T-helper 1 cell (primary cell): ENCODE measurements around the gene ATP5PD.
A peak's percentile ranks its signal among the peaks of the same experiment; 100 is the strongest.

ENCODE experiments used
- DNase-seq, 5 donors: peaks; one replicate each; pipeline ENCODE4 v3.0.0-alpha.2; 2012 to 2020
- total RNA-seq, 4 donors: gene quantifications; one replicate each; lab custom pipeline; 2026; lab: John Stamatoyannopoulos, UW

Gene ATP5PD
- 46.7 to 61.0 (median 47.8) reads per million in 4 donors for total RNA-seq

DNA sequence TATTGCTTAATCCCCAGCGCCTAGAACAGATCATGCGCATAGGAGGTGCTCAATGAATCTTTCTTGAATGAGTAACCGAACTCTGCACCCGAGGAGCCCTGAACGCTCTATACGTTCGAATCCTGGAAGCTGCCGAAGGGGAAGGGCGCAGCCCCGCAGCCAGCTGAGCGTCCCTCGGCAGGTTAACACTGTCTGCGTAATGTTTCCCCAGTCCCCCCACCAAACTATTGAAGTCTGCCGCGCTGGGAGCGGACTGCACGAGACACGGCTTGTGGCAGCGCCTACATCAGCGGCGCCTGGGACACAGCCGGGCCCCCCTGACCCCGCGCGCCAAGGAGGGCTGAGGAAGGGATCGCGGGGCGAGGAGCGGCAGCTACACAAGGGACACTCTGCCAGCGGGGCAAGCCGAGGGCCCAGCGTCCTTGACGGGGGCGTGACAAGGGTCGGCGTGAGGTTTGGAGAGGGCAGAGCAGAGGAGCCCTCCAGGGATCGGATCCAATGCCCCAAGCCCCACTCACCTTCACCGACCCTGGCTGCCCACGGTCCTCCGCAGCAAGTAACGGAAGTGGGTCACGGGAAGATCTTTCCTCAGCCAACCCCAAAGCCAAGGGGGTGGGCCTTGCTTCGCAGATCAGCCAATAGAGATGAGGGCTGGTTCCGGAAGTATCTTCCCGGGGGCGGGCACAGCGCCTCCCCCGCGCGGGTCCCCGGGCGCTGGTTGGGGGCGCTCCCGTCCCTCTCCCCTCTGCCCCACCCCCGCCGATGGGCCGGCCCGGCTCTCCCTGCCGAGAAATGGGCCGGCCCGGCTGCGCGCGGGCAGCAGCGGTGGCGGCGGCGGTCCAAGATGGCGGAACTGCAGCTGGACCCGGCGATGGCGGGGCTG is at the start of gene ATP5PD, which contains the start of gene KCTD2:
Gene ATP5PD (minus strand): TSS at position 563 of the 883 bp plus-strand sequence. CDS start 4,319 bp downstream, outside the sequence.
Gene KCTD2 (plus strand): TSS at position 819 of the 883 bp plus-strand sequence. CDS start 26 bp downstream, at position 845.
- DNase-seq = peak; percentile 86 to 97 (median 92)

DNA sequence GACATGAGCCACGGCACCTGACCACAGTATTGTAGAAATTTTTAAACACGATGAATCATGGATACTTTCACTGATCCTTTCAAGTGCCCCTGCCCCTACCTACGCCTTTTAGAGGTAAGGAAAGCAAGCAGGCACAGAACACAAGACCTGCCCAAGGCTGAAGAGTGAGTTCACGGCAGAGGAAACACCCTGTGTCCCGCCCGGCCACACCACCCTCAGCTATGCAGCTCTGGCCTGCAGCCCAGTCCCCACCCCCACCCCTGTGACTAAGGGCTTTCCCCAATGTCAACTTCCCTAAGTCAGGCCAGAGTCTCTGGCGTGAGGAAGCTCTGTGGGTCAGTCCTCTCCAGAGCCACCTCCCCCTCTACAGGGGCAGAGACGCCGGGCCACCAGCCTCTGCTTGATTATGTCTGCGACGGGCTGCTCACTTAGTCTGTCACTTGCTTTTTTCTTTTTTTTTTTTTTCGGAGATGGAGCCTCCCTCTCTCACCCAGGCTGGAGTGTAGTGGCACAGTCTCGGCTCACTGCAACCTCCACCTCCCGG is 49.4 kb upstream of the ATP5PD start:
- no peak for DNase-seq

DNA sequence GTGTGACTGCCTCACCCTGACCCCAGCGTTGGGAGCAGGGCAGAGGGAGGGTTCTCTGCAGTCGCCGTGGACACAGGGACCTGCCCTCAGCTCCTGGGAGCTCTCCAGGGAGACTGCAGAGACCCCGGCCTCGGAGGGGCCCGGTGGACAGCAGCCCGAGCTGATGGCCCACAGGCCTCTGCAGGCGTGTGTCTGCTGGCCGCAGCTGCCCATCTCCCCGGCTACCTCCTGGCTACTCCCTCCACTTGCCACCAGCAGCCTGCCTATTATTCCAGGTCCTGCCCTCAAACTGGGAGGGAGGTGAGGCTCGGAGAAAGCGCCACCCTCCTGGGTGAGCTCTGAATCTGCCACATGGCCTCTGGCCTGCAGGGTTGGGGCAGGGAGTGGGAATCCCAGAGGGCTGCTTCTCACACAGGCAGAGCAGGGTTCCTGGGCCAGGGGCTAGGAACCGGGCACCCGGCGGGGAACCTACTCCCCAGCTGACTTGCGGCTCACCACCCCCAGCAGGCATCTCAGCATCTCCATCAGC is 48.2 kb upstream of the ATP5PD start:
- DNase-seq = no peak

DNA sequence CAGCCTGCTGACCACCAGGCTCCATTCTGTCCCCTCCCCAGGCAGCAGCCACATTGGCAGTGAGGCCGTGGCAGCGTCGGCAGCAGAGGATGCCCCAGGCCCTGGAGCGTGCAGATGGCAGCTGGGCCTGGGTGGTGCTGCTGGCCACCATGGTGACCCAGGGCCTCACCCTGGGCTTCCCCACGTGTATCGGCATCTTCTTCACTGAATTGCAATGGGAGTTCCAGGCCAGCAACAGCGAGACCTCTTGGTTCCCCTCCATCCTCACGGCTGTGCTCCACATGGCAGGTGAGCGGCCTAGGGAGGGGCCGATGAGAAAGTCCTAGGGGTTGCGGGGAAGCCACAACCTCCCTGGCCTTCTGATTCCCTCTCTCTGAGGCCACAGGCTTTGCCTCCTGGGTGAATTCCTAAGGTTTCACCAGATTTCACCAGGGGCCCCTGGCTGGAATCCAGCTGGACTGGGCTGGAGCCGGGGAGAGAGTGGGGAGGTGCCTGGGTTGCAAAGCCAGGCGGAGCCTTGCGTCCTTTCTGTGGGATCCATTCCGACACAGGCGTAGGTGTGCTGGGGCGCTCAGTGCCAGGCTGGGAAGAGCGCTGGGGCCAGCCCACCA is 46.9 kb upstream of the ATP5PD start:
- no peak for DNase-seq

DNA sequence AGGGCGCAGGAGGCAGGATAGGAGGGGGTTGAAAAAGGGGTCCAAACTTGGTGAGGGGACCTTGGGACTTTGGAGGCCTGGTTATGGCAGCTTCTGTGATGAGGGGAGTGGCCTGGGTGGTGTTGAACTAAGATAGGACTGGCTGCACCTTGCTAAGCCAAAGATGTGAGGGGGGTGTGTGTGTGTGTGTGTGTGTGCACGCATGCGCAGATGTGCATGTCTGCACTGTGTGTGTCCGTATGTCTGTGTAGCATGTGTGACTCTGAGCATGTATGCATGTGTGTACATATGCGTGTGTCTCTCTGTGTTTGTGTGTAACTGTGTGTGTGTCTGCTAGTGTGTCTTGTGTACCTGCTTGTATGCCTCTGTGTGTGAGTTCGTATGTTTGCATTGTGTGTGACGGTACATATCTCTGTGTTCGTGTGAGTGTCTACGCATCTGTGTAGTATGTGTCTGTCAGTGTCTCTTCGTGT is 45.1 kb upstream of the ATP5PD start:
- no peak for DNase-seq

DNA sequence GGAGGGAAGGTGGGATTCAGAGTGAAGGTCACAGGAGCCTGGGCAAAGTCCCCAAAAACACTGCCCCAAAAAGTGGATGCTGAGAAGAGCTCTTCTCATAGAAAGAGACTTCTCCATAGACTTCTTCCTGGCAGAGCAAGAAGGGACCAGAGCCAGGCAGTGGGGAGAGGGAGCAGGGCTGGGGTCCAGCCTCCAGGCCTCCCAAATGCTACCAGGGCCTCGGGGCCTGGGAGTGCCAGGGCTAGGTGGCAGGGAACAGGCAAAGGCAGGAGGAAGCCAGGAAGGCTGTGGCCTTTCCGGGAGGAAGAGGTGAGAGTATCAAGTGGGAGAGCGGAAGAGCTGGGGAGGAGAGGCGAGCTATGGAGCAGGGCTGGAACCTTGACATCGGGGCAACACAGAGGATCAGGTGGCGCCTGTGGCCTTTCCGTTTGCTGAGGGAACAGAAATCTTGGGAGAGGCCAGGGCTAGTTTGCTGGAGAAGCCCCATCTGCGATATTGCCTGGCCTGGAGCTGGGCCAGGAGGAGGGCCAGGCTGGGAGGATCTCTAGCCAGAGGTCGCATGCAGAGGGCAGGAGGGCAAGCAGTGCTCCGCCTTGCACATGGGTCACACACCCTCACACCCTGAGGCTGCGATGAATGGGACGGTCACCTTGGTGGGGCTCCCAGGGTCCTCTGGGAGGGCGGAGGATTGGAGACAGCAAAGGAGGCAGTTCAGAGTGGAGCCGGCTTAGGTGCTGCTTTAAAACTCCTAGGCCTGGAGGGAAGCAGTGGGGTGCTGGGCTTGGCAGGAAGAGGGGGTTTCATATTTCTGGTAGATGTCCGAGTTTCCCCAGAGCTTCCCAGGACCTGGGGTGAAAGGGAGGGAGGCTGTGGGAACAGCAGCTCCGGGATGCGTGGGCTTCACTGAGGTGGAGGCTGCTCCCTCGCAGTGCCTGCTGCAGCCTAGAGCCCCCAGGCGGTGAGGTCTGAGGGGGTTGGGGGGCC is 44.4 kb upstream of the ATP5PD start:
- no peak for DNase-seq

DNA sequence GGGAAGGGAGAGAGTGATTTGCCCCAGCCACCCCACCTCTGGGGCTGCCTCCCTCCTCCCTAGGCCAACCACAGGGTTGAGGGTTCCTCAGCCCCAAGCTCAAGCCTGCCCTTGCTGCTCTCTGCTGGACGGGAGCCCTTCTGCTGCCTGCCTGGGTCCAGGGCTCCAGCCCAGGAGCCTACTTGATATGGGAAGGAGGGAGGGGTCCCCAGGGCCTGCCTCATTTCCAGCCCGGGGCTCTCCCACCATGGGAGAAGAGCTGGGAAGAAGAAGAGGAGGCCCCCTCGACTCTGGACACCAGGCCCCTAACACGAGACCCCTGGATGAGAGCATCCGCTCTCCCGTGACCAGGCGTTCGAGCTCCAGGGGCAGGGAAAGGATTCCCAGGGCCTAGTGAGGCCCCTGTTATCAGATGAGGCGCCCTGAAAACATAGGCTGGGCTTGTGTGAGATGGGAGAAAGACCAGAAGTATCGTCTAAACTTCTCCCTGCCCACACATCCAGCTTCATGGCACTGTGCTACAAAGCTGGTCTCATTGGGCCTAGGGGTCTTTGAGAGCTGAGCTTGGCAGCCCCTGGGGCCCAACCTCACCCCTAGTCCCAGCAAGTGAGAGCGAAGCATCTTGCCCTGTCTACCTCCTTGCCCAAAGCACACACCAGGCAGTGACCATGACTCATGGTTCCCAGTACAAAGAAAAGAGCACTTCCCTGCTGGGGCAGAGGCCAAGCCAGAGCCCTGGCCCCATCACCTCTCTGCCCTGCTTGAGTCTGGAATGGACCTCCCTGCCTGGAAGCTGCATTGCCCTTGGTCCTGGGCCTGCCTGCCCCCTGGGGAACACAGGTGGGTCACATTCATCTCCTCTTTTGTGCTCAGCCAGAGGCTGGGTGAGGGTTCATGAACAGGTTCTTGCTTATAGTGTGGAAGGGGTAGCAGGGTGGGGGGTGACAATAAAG is 42.0 kb upstream of the ATP5PD start:
- DNase-seq = no peak

DNA sequence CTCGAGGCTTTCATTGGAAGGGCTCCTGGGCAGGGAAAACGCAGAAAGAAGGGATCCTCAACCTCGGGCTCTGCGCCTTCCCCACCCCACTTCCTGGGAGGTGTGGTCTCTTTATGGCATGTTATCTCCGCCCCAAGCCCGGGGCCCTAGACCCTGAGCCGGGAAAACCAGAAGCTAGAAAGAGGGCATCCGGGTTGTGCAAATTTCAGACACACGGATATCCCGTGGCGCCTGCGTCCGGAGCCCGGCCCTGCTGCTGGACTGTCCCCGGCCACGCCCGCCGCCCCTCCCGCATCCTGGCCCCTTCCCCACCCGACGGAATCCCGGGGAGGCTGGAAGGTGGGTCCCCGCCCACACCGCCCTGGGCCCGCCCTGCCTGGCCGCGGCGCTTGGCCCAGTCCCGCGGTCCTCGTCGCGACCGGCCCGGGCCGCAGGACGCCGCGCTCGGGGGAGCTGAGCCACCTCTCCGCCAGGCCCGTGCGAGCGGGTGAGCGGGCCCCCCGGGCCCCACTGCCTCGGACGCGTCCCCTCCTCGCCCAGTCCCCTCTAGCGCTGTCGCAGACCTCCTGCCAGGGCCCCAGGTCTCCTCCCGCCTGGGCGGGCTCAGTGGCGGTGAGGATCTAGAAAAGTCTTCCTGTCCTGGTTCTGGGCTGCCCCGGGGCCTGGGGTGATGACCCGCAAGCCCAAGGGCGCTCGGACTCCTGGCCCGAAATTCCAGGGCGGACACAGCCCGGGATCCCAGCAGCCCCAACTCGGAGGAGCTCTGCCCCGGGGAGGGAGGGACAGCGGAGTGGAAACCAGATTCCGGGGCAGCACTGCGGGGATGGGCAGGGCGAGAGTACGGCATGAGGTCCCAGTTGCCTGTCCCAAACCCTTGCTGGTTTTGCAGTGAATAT is 41.0 kb upstream of the ATP5PD start, which contains the start of gene SLC16A5:
Gene SLC16A5 (plus strand): TSS at position 397 of the 896 bp plus-strand sequence. CDS start 5,683 bp downstream, outside the sequence.
- peak in 3 of 5 donors; percentile 25 to 51 (median 34) for DNase-seq

DNA sequence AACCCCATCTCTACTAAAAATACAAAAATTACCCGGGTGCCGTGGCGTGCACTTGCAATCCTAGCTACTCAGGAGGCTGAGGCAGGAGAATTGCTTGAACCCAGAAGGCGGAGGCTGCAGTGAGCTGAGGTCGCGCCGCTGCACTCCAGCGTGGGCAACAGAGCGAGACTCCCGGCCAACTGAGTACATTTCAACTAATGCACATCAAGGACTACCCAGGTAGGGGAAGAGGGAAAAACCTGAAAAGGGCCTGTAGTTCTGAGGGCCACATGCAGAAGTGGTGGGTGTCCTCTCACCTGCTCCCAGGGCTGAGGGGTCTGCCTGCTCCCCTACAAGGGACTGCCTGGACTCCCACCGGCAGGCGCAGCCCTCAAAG is 40.4 kb upstream of the ATP5PD start:
- DNase-seq = no peak

DNA sequence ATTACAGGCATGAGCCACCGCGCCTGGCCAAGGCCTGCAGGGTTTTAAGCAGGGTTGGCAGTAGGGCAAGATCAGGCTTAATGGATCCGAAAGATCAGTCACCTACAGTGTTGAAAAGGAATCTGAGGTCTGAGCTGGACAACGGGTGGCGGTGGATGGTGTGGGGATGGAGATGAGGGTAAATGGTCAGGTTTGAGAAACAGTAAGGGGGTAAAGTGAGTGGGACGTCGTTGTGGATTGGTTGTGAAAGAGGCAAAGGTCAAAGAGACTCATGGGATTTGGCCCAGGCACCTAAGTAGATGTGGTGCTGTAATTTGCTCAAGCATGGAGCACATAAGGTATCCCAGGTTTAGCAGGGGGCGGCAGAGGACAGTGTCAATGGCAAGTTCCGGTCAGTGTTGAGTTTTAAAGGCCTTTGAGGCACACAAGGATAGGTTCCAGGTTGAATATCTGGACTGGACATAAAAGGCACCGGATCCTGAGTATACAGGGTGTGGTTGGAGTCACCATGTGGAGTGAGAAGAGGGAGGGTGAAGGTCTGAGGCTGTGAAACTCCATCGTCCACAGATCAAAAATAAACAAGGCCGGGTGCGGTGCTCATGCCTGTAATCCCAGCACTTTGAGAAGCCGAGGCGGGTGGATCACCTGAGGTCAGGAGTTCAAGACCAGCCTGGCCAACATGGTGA is 39.9 kb upstream of the ATP5PD start:
- DNase-seq = no peak

DNA sequence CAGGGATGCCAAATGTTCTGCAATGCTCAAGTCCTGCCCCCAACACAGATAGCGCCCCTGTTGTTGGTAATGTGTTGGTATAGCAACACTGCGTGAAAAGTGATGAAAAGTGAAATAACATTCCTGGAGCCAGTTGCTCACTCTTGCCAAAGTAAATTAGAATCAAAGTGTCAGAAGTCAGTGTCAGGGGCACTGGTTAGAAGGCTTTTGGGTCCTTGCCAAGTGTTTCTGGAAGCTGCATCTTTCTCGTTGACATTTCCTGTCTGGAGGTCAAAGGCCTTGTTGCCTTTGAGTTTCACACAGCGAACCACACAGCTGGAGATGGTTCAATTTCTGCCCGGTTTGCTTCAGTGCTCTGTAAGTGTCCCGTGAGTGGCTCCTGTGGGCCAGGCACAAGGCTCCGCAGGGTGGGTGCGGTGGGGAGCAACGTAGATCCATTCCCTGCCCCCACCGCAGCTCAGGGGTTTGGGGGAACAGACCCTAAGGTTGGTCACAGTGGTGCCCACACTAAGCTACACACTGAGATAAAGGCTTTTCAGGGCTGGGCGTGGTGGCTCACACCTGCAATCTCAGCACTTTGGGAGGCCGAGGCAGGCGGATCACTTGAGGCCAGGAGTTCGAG is 37.4 kb upstream of the ATP5PD start:
- DNase-seq = no peak

DNA sequence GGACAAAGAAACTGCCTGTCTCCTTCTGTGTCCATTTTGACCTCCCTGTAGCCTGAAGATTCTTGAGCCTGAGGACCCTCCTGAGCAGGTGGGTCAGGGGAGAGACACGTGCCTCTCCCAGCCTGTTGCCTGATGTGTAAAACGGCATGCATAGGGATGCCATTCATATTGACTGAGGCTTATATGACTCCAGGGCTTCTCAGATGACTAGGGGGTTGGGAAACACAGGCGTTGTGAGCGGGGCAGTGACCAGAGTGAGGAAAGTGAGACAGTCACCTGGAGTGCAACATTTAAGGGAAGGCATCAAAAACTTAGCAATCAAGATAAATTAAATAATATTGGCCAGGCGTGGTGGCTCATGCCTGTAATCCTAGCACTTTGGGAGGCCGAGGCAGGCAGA is 35.9 kb upstream of the ATP5PD start:
- no peak for DNase-seq

DNA sequence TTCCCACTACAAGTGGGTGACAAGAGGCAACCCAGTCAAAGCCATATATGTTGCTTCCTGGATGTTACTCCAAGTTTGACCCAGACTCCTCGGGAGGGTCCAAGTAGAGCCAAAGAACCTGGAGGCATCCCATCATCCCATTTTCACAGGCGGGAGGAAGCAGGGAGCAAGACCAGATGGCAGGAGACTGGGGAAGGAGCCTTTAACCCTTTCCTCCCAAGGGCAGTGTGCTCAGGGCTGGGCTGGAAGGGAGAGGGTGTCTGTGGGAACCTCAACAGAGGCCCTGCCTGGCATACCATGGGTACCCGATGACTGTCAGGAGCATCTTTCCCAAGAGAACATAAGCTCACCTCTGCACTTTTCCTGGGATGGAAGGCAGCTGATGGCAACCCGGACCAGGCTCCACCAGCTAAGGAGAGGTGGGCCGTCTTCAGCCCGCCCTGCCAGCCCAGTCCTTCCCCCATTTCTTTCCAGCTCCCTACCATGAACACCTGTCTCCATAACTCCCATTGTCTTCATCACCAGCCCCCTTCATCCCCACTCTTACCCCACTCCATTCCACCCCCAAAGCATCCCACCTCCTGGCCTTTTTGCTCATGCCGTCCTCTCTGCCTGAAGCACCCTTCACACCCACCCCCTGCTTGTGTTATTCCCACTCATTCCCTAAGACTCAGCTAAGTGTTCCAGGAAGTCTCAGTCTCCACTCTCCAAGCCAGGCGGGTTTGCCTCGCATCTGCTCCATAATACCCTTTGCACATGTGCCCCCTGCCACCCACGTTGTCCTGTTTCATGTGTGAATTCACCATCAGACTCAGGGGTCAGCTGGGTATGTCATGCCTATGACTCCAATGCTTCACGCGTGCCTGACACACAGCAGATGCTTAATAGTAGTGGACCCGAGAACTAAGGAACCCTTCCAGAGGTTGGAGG is 35.1 kb upstream of the ATP5PD start:
- no peak for DNase-seq

DNA sequence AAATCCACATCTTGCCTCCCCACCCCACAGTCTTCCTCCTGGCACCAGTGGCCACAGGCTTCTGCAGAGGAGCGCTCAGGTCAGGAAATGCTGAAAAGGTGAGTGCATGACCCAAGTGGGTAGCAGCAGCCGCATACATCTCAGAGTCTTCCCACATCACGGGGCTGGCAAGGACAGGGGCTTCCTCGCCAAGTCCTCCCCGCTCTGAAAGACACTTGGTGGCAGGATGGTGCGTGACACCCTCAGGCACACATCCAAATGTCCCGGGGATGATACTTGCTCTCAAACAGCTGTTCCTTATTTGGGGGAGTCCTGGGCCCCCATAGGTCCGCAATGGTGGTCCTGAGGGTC is 32.2 kb upstream of the ATP5PD start:
- no peak for DNase-seq

DNA sequence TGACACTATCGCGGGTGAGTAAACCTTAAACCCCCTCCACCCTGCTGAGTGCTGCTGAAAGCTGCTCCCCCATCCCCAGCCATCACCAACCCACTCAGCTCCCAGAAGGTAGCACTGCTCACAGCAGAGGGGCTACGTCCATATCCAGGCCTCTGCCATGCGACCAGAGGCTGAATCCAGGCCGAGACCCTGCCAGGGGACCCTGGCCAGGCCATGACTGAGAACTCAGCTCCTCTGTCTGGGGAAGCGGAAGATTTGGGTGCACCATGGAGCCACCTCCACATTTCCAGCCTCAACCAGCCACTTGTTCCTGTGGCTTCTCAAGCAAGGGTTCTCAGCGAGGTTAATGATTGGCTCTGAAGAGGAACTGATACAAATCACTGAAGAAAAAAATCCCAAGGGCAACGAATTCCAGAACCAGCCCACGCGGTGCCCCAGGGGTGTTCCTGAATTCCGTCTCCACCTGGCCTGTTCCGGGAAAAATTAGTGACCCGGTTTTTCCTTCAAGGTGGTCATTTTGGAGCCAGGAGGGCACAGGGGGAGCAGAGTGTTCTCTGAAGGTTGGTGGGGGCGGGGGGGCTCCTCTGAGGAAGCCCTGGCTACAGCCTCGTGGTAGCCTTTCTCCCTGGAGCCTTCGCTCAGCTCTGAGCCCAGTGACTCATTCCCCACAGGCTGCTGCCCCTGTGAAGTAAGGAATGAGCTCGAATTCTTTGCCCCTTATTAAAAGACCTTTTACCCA is 31.7 kb upstream of the ATP5PD start:
- no peak for DNase-seq

DNA sequence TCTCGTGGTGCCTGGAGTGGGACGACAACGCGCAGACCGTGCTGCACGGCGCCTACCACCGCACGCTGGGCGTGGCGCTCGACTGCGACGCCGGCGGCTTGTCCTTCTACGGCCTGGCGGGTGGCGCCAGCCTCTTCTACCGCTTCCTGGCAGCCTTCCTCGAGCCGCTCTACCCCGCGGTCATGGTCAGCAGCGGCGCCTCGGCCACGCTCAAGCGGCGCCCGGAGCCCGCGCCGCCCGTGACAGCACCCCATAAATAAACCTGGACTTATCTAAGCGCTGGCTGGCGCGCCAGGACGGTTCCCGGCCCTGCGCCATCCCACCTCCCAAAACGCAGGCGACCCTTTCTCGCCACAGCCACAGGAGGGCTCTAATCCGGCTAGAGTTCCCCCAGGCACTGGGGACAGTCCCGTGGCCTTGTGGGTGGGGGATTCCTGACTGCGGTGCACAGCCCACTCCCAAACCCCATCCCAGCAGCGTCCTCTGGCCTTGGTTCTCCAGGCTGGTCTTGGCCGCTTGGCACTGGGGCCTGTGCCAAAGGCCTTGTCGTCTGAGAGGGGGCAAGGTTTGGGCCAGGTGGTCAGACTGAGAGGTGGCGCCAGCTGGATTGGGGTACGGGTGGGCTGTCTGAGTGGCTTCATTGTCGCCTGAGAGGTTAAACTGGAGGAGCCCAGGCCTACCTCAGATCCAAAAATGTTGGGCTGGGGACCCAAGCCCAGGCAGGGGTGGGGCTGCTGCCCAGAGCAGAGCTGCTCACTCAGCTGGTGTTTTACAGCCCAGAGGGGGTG is 30.9 kb upstream of the ATP5PD start:
- peak in 2 of 5 donors; percentile 36 to 76 for DNase-seq
